Endometrial microvascular endothelial cells (primary cell): Measurements from ENCODE around the gene BAMBI. TPM values are rescaled to one million over a fixed set of nuclear protein-coding genes. Genes with fewer than 3 reads are reported as not detected.
"Not testable (repeated sequence)": the region's sequence is repeated elsewhere in the genome, so short reads cannot be mapped to it uniquely, and the experiment has no call there.

Experiments used
- in situ Hi-C: cut with HindIII; loops from 2 replicates; pipeline ENCODE4 v1.10.0; 2017; ENCODE audit warnings: low sequenced_read_pairs, low pct_unique_long_range_greater_than_20kb; ENCODE audit errors: inconsistent ontology term
- total RNA-seq: library from RNA; depleted of rRNA; stranded (reverse); fragments of >200 nt; gene quantifications from one replicate; pipeline ENCODE4 v1.2.3, GENCODE V29; 2015; ENCODE audit errors: inconsistent ontology term

Gene BAMBI
- 5.0 TPM for total RNA-seq

- in situ Hi-C loops, result no loop called here
These were observed at the start of gene BAMBI for GRCh38 chr10:28676968-28677887. Gene BAMBI (plus strand): TSS chr10:28677521. CDS start chr10:28677898, 377 bp downstream.

DNA sequence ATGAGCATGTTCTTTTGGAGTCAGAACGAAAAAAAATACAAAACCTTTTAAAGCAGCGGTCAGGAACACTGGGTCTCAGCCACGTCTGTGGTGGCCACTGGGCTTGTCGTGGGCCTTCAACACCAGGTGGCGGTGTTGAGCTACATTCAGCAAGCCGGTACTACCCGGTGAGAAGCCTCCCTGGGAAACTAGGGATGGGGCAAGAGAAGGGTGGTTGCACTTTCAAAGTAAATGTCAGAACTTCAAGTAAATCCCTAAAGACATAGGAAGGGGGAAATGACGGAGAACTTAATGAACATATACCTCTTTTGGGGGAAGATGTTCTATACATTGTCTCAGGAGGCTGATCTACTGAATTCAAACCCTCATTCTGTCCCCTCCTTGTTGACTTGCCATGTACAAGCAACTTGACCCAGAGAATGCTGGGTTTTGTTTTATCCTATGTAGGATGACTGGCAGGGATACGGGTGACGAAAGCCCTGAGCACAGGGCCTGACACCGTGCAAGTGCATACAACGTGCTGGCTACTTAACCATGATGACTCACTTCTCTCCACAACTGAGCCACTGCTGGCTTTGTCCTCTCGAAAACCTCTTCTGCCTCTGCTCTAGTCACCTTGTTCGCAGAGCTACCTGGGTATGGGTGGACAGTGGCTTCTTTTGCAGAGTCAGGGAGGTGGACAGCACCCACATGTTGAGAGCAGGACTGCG, 49.0 kb upstream of the BAMBI start:
- in situ Hi-C loops, result no loop called here

DNA sequence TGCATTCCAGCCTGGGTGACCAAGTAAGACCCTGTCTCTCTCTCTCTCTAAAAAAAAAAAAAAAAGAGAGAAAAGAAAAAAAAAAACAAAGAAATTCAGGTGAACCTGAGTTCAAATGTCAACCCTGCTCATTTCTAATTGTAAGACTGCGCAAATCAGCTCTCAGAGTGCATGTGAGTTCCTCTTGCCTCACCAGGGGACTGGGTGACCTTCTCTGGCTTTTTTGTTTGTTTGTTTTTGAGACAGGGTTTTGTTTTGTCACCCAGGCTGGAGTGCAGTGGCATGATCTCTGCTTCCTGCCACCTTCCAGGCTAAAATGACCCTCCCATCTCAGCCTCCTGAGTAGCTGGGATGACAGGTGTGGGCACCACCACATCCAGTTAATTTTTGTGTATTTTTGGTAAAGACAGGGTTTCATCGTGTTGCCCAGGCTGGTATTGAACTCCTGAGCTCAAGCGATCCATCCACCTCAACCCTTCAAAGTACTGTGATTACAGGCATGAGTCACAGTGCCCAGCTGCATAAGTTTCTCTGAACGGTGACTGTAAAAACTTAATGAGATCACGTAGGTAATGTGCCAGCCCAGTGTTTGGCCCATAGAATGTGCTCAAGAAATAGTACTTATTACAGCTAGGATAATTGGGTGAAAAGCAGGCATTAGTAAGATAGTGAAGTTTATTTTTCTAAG, 45.3 kb upstream of the BAMBI start:
- in situ Hi-C loops, result no loop called here

- in situ Hi-C loops, result no loop called here
These were observed 44.8 kb upstream of the BAMBI start for GRCh38 chr10:28632584-28632945.

DNA sequence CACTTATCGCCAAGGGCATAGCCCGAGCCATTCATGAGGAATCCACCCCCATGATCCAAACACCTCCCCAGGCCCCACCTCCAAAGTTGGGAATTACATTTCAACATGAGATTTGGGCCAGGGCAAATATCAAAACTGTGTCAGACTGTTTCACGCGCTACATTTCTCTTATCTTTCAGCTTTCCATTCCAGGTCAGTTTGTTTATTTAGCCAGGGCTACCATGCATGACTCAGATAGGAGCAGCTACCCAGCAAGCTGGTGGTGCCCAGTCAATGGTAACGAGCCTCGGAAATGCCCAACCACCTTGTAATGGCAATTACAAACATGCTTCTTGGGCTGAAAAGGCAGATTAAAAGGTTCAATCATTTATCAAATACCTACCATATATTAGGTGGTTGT, 43.6 kb upstream of the BAMBI start:
- in situ Hi-C loops, result no loop called here

- in situ Hi-C loops, result no loop called here
These were observed 40.0 kb upstream of the BAMBI start for GRCh38 chr10:28637346-28637745.

DNA sequence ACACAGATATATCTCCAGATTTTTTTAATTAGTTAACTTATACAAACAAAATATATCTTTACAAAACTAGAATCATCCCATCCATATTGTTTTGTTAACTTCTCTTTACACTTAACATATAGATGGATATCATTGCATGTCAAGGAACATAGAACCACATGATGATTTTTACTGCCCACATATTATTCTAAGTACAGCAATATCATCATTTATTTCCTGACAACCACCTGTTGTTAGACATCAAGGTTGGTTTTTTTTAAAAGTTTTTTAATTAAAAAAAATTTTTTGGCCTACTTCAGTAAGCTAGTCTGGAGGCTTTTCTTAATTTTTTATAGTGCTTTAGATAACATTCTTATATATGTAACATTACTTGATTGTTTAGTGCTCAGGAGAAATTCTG, 38.9 kb upstream of the BAMBI start:
- in situ Hi-C loops, result no loop called here

- in situ Hi-C loops, result no loop called here
These were observed 36.8 kb upstream of the BAMBI start for GRCh38 chr10:28640551-28640950.

DNA sequence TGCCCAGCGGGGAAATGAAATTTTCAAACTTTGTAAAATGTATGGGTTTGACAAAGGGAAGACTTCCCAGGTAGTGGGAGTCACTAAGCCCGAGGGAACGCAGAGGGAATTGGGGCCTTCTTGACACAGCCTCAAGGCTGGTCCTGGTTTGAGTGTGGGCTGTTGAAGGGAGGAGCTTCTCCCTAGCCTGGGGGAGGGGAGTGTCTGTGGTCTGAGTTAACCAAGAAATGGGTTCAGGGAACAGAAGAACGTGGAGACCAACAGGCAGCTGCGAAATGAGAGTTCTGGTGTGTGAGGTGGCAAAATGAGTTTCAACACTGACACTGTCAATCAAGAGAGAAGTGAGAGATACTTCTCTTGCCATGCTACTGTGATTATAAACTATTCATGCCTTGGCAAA, 32.7 kb upstream of the BAMBI start:
- in situ Hi-C loops, result no loop called here

GRCh38 chr10:28652106-28652505, 25.2 kb upstream of the BAMBI start:
- in situ Hi-C loops, result no loop called here

DNA sequence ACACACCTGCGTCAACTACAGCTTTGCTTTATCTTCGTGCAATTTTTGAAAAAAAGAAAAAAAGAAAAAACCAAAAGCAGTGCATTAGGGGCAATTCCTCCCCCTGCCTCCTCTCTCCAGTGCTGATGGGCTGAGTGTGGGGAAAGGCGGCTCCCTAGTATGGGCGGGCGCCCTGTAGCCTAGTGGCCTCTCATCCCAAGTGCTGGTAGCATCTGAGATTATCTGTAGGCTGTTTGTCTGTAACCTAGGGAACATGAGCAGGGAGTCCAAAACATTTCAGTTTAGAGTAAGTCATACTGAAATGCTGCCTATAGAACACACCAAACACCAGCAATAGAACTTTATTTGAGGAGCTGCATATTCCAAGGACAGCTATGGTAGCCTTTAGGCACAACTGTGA, 24.6 kb upstream of the BAMBI start:
- in situ Hi-C loops, result no loop called here

- in situ Hi-C loops, result not testable (repeated sequence)
These were observed 18.5 kb upstream of the BAMBI start for GRCh38 chr10:28658824-28659223.

DNA sequence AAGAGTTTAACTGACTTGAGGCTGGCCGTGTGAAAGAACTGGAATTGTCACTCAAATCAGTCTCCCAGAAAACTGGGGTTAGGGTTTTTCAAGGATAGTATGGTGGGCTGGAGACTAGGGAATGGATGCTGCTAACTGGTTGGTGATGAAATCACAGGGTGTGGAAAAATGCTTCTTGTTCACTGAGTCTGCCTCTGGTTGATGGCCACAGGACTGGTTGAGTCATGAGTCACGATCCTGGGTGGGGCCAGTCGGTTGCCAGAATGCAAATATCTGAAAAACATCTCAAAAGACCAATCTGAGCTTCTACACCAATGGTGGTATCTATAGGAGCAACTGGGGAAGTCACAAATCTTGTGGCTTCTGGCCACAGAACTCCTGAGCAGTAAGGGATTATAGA, 16.3 kb upstream of the BAMBI start:
- in situ Hi-C loops, result no loop called here

GRCh38 chr10:28663576-28664368, 13.5 kb upstream of the BAMBI start:
- in situ Hi-C loops, result no loop called here

DNA sequence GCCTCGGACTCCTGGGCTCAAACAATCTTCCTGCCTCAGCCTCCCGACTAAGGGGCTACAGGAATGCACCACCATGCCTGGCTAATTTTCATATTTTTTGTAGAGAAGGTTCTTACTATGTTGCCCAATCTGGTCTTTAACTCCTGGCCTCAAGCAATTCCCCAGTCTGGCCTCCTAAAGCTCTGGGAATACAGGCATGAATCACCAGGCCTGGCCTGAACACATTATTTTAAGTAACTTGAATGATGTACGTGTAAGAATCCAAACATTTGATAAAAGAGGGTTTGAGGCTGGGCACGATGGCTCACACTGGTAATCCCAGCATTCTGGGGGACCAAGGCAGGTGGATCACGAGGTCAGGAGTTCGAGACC, 13.0 kb upstream of the BAMBI start:
- in situ Hi-C loops, result no loop called here

DNA sequence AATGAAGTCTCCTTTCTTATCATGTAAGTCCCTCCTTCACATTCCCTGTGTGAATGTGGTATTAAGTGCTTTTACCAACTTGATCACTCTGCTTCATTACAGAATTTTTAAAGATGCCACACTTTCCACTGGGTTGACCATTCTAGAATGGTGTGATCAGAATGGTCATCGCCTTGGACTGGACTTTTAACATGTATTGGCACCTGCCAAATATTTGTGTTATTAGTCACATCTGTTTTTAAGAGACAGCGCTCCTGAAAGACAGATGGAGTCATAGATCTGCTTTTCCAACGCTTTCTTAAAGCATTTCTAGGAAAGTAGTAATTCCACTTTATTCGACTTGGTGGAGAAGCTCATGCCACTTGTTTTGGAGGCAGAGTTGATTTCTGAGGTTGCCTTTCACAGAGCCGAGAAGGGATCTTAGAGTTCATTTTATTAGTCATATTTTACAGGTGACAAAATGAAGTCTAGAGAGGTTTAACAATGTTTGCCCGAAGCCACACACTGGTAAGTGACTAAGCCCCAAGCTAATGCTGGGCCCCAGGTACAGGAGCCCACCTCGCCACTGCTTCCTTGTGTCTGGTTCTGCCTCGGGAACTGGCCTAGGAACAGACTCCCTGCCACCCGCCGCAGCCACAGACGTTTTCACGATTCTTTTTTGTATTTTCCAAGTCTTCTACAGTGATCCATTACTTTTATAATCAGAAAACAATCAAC, 10.4 kb upstream of the BAMBI start:
- in situ Hi-C loops, result no loop called here

GRCh38 chr10:28668363-28669226, 8.7 kb upstream of the BAMBI start:
- in situ Hi-C loops, result no loop called here
